H9 (cell line): ENCODE measurements around the gene ERN1. TPM values are rescaled to one million over a fixed set of nuclear protein-coding genes. Genes with fewer than 3 reads are reported as not detected.

Source experiments
- DNase-seq: peaks from one replicate; pipeline ENCODE4 v3.0.0-alpha.2; 2017
- H2AFZ ChIP-seq: one replicate; pipeline ENCODE4 v1.6.1; 2013; ENCODE audit warnings: mild to moderate bottlenecking, low read length, control low read depth, moderate library complexity
- H2AK5ac ChIP-seq: 2 replicates; pipeline ENCODE4 v1.6.1; 2013; ENCODE audit warnings: low read length, control low read depth, mixed read lengths; ENCODE audit not compliant: insufficient read length
- H2BK120ac ChIP-seq: one replicate; pipeline ENCODE4 v1.6.1; 2013; ENCODE audit warnings: low read depth, mild to moderate bottlenecking, low read length, control low read depth, inconsistent platforms; ENCODE audit not compliant: poor library complexity, severe bottlenecking
- H2BK12ac ChIP-seq: 2 replicates; pipeline ENCODE4 v1.6.1; 2013; ENCODE audit warnings: low read length, control low read depth, mixed read lengths, low read depth; ENCODE audit not compliant: insufficient read length
- H2BK15ac ChIP-seq: 2 replicates; pipeline ENCODE4 v1.6.1; 2013; ENCODE audit warnings: low read depth, low read length, control low read depth
- H2BK20ac ChIP-seq: one replicate; pipeline ENCODE4 v1.6.1; 2013; ENCODE audit warnings: low read depth, mild to moderate bottlenecking, low read length, control low read depth, inconsistent platforms; ENCODE audit not compliant: poor library complexity, severe bottlenecking
- H2BK5ac ChIP-seq: 2 replicates; pipeline ENCODE4 v1.6.1; 2013; ENCODE audit warnings: low read length, control low read depth, mixed read lengths; ENCODE audit not compliant: insufficient read length
- H3K14ac ChIP-seq: 2 replicates; pipeline ENCODE4 v1.6.1; 2013; ENCODE audit warnings: low read length, control low read depth; ENCODE audit not compliant: insufficient read depth
- H3K18ac ChIP-seq: 2 replicates; pipeline ENCODE4 v1.6.1; 2013; ENCODE audit warnings: low read depth, mild to moderate bottlenecking, mixed read lengths, low read length, control low read depth; ENCODE audit not compliant: insufficient read length
- H3K23ac ChIP-seq: 2 replicates; pipeline ENCODE4 v1.6.1; 2013; ENCODE audit warnings: low read length, control low read depth, mixed read lengths, low read depth; ENCODE audit not compliant: insufficient read length
- H3K23me2 ChIP-seq: 2 replicates; pipeline ENCODE4 v1.6.1; 2013; ENCODE audit warnings: low read depth, mild to moderate bottlenecking, mixed read lengths, low read length, control low read depth; ENCODE audit not compliant: insufficient read length, poor library complexity, severe bottlenecking
- H3K27ac ChIP-seq: 2 replicates; pipeline ENCODE4 v1.5.1; 2013; ENCODE audit warnings: low read length, control low read depth, mixed read lengths, low read depth; ENCODE audit not compliant: insufficient read length
- H3K27me3 ChIP-seq: 2 replicates; pipeline ENCODE4 v1.6.1; 2013; ENCODE audit warnings: low read length, control low read depth, inconsistent platforms; ENCODE audit not compliant: insufficient read depth
- H3K4ac ChIP-seq: 2 replicates; pipeline ENCODE4 v1.6.1; 2013; ENCODE audit warnings: low read depth, mild to moderate bottlenecking, control low read depth, inconsistent platforms, low read length, moderate library complexity
- H3K4me1 ChIP-seq: 2 replicates; pipeline ENCODE4 v1.6.1; 2013; ENCODE audit warnings: low read length, control low read depth, inconsistent platforms; ENCODE audit not compliant: insufficient read depth
- H3K4me2 ChIP-seq: 2 replicates; pipeline ENCODE4 v1.6.1; 2013; ENCODE audit warnings: low read length, control low read depth, mixed read lengths; ENCODE audit not compliant: insufficient read length, insufficient read depth
- H3K56ac ChIP-seq: 2 replicates; pipeline ENCODE4 v1.6.1; 2013; ENCODE audit warnings: low read depth, mild to moderate bottlenecking, mixed read lengths, low read length, control low read depth; ENCODE audit not compliant: insufficient read length
- H3K79me1 ChIP-seq: 2 replicates; pipeline ENCODE4 v1.6.1; 2013; ENCODE audit warnings: low read depth, mild to moderate bottlenecking, moderate library complexity, low read length, control low read depth, inconsistent platforms; ENCODE audit not compliant: insufficient read depth, poor library complexity, severe bottlenecking
- H3K79me2 ChIP-seq: 2 replicates; pipeline ENCODE4 v1.6.1; 2013; ENCODE audit warnings: low read length, control low read depth, inconsistent platforms; ENCODE audit not compliant: insufficient read depth
- H3K9ac ChIP-seq: 2 replicates; pipeline ENCODE4 v1.6.1; 2013; ENCODE audit warnings: low read length, control low read depth, mixed read lengths; ENCODE audit not compliant: insufficient read length; ENCODE audit errors: extremely low read depth
- H3K9me3 ChIP-seq: one replicate; pipeline ENCODE4 v1.6.1; 2013; ENCODE audit warnings: low read depth, low read length, inconsistent platforms; ENCODE audit not compliant: control insufficient read depth
- H3T11ph ChIP-seq: one replicate; pipeline ENCODE4 v1.6.1; 2013; ENCODE audit warnings: mild to moderate bottlenecking, low read length, control low read depth, inconsistent platforms
- H4K20me1 ChIP-seq: one replicate; pipeline ENCODE4 v1.6.1; 2013; ENCODE audit not compliant: control insufficient read depth, insufficient read length, insufficient read depth
- H4K5ac ChIP-seq: 2 replicates; pipeline ENCODE4 v1.6.1; 2013; ENCODE audit warnings: low read depth, mild to moderate bottlenecking, mixed read lengths, low read length, control low read depth; ENCODE audit not compliant: insufficient read length
- H4K8ac ChIP-seq: replicated peaks from 2 replicates; pipeline ENCODE4 v1.6.1; 2013; ENCODE audit warnings: low read length, control low read depth, mixed read lengths, low read depth; ENCODE audit not compliant: insufficient read length
- H4K91ac ChIP-seq: 2 replicates; pipeline ENCODE4 v1.6.1; 2013; ENCODE audit warnings: low read depth, mild to moderate bottlenecking, moderate library complexity, mixed read lengths, low read length, control low read depth; ENCODE audit not compliant: insufficient read length
- H3K27ac Mint-ChIP-seq, 3 experiments: 2 replicates in 2 of 3; 3 replicates in 1 of 3; pipeline ENCODE4 v1.8.0; 2020 to 2021; ENCODE audit warnings: mixed read lengths in 3 of 3, mild to moderate bottlenecking in 1 of 3, moderate library complexity in 1 of 3
- H3K27me3 Mint-ChIP-seq: 2 replicates; pipeline ENCODE4 v1.8.0; 2021; ENCODE audit warnings: low read depth, mild to moderate bottlenecking, moderate library complexity, mixed read lengths
- H3K36me3 Mint-ChIP-seq, 3 experiments: 2 replicates in 2 of 3; 3 replicates in 1 of 3; pipeline ENCODE4 v1.8.0; 2020 to 2021; ENCODE audit warnings: low read depth in 3 of 3, mixed read lengths in 3 of 3; ENCODE audit not compliant: insufficient read depth in 1 of 3
- H3K4me1 Mint-ChIP-seq, 2 experiments: 2 replicates each; pipeline ENCODE4 v1.8.0; 2020; ENCODE audit warnings: mixed read lengths in 2 of 2
- H3K4me3 Mint-ChIP-seq, 2 experiments: 2 replicates in 1 of 2; 3 replicates in 1 of 2; pipeline ENCODE4 v1.8.0; 2020 to 2021; ENCODE audit warnings: mild to moderate bottlenecking in 2 of 2, mixed read lengths in 2 of 2, moderate library complexity in 1 of 2
- H3K9me3 Mint-ChIP-seq, 2 experiments: 2 replicates in 1 of 2; 3 replicates in 1 of 2; pipeline ENCODE4 v1.8.0; 2020; ENCODE audit warnings: mild to moderate bottlenecking in 2 of 2, mixed read lengths in 2 of 2, moderate library complexity in 1 of 2
- WGBS: extraction: QIAGEN DNeasy Blood & Tissue Kit; methylation state at CpG from one replicate; pipeline ENCODE4 v1.1.7; 2013; ENCODE audit warnings: missing lambda C conversion rate, low lambda C conversion rate, mixed read lengths; ENCODE audit not compliant: insufficient read length; ENCODE audit errors: extremely low coverage; 5-methylcytosine and 5-hydroxymethylcytosine counted together
- total RNA-seq: library from RNA; stranded (reverse); gene quantifications from 2 replicates; pipeline ENCODE4 v1.2.1, GENCODE V29; 2021
- TF ChIP-seq, protein P1 (sequence below): fragments of 200-600 bp; sonication (generic); conservative IDR thresholded peaks from 3 replicates; pipeline ENCODE4 v1.8.0; 2021; ENCODE audit warnings: antibody characterized with exemption, mild to moderate bottlenecking

Gene ERN1
- total RNA-seq, 1 experiment from 2014 or later: 5.0 TPM

DNA sequence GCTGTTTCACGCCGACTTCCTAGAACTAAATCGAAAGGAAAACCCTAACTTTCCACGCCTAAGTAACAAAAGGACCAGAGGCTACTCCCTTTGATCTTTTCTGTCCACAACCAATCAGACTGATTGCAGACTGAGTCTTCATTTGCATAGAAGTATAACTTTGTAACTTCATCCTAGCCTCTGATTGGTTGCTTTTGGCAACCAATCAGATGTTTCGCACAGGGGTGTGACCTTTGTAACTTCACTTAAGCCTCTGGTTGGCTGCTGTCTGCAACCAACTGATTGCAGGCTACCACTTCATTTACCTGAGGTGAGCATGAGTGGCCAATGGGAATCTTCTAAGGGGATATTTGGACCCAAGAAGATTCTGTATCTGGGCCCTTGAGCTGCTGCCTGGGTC, 92.1 kb downstream of the ERN1 start:
- H3K4me1 Mint-ChIP-seq: peaks cover 4 to 8% of the 10 kb centered on the region in 2 experiments; a peak in 3 of 4 replicates
- Histone ChIP-seq H4K5ac (no peak overlapping the region), H2BK12ac (no peak overlapping the region), H4K20me1 (no peaks in the 10 kb centered on the region), H4K91ac (no peak overlapping the region), H3K4me2 (no peak overlapping the region), H3K27ac (no peak overlapping the region), H2BK120ac (no peak overlapping the region), H3K23ac (no peak overlapping the region), H2BK20ac (no peak overlapping the region), H3K27me3 (no peaks in the 10 kb centered on the region), H3K4ac (no peak overlapping the region), H2AK5ac (no peak overlapping the region), H3K18ac (no peak overlapping the region), H4K8ac (no peak overlapping the region), H3K23me2 (no peaks in the 10 kb centered on the region), H3K14ac (no peak overlapping the region), H2AFZ (no peak overlapping the region), H3K9me3 (no peaks in the 10 kb centered on the region), H2BK15ac (no peak overlapping the region), H3K9ac (no peak overlapping the region), H3K79me2 (no peaks in the 10 kb centered on the region), H3K4me1 (no peaks in the 10 kb centered on the region), H3T11ph (no peak overlapping the region), H3K56ac (no peak overlapping the region), H2BK5ac (no peak overlapping the region), H3K79me1 (no peaks in the 10 kb centered on the region)
- H3K9me3 Mint-ChIP-seq: no peaks in the 10 kb centered on the region
- TF ChIP-seq, protein P1, sequence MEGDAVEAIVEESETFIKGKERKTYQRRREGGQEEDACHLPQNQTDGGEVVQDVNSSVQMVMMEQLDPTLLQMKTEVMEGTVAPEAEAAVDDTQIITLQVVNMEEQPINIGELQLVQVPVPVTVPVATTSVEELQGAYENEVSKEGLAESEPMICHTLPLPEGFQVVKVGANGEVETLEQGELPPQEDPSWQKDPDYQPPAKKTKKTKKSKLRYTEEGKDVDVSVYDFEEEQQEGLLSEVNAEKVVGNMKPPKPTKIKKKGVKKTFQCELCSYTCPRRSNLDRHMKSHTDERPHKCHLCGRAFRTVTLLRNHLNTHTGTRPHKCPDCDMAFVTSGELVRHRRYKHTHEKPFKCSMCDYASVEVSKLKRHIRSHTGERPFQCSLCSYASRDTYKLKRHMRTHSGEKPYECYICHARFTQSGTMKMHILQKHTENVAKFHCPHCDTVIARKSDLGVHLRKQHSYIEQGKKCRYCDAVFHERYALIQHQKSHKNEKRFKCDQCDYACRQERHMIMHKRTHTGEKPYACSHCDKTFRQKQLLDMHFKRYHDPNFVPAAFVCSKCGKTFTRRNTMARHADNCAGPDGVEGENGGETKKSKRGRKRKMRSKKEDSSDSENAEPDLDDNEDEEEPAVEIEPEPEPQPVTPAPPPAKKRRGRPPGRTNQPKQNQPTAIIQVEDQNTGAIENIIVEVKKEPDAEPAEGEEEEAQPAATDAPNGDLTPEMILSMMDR: no peak
- H3K27ac Mint-ChIP-seq: no peak overlapping the region
- H3K36me3 Mint-ChIP-seq: no peaks in the 10 kb centered on the region
- no peak overlapping the region for H3K4me3 Mint-ChIP-seq
- WGBS: no CpG with 5 or more reads among the region's 5 CpGs
- H3K27me3 Mint-ChIP-seq: no peaks in the 10 kb centered on the region
- no peak for DNase-seq
